Germinal center (tissue), 1 donor: Measurements from ENCODE around the gene PBX4.
"Not testable (repeated sequence)": the region's sequence is repeated elsewhere in the genome, so short reads cannot be mapped to it uniquely, and the experiment has no call there.

ENCODE experiments used
- DNase-seq: peaks from one replicate; pipeline ENCODE4 v3.0.0; 2012; ENCODE audit warnings: mixed read lengths, low spot score

Gene PBX4

DNA sequence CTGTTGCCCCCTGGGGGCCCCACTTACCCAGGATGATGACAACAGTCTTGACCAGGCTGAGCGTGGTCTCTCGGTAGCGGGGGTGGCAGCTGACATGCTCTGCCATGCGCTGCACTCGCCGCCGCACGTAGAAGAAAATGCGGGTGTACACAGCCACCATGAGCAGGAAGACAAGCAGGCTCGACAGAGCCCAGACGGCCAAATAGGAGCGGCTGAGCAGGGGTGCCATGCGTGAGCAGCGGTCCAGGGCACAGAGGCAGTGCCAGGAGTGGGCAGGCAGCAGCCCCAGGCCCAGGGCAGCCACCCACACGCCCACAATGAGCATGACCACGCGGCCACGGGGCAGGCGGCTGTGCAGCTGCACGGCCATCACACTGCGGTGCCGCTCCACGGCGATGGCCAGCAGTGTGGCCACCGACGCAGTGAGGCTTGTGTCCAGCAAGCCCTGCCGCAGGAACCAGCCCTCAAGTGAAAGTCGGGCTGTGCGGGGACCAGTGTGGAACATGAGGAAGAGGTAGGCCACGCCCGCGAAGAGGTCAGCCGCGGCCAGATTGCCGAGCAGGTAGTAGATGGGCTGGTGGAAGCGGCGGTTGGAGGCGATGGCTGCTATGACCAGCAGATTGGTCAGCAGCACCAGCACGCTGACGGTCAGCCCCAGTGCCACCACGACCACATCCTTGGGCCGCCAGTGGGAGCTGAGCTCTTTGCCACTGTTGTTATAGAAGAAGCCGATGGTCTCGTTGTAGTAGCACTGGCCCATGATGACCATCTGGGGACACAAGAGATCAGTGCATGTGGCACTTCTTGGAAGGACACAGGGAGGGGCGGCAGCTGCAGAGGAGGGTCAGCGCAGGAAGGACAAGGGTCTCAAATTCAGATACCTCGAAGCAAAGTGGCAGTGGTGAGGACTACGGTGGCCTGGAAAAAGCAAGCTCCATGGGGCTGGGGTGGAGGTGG, 8.3 kb upstream of the PBX4 start:
- no peak for DNase-seq

- no peak for DNase-seq
Measured at GRCh38 chr19:19624032-19624570, 5.6 kb upstream of the PBX4 start.

GRCh38 chr19:19623383-19623782, 4.9 kb upstream of the PBX4 start:
- DNase-seq: no peak

DNA sequence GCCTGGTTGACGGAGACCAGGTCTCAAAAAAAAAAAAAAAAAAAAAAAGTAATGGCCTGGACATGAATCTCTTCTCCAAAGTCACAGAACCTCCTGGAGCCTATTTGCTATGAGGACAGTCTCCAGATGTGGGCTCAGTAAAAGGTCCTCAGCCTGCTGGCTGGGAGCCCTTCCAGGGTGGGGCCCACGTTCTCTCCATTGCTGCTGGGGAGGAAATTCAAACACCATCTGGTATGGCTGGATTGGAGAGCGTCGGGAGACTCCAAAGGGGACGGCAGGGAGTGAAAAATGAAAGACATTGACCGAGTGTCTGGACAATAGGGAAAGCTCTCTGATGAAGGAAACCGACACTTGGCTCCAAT, 1.3 kb upstream of the PBX4 start:
- DNase-seq: no peak

GRCh38 chr19:19619181-19619848, 828 bp upstream of the PBX4 start:
- DNase-seq: no peak

- no peak for DNase-seq
Measured at GRCh38 chr19:19615086-19615485, 3.4 kb downstream of the PBX4 start.

DNA sequence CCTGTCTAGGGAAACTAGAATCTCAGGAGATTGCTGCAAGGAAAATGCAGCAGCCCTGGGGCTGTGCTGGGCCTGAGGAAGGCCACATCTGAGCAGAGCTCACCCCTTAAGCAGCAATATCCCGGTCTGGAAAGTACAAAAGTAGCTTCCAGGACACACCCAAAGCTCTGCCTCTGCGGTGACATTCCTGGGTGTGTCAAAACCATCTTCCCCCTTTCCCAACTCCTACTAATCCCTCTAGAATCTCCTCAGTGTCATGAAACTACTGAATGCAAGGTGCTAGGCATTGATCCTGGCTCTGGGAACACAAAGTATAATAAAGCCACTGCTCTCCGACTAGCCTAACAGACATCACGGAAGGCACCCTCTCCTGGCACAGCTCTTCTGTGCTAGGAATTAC, 5.0 kb downstream of the PBX4 start:
- DNase-seq: no peak

GRCh38 chr19:19610376-19611202, 7.9 kb downstream of the PBX4 start:
- no peak for DNase-seq

DNA sequence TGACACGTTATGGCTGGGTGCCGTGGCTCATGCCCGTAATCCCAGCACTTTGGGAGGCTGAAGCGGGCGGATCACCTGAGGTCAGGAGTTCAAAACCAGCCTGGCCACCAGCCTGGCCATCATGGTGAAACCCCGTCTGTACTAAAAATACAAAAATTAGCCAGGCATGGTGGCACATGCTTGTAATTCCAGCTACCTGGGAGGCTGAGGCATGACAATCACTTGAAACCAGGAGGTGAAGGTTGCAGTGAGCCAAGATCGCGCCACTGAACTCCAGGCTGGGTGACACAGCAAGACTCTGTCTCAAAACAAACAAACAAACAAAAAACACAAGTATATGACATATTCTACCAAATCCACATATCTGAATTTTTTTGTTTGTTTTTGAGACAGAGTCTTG, 11.8 kb downstream of the PBX4 start:
- not testable (repeated sequence) for DNase-seq

DNA sequence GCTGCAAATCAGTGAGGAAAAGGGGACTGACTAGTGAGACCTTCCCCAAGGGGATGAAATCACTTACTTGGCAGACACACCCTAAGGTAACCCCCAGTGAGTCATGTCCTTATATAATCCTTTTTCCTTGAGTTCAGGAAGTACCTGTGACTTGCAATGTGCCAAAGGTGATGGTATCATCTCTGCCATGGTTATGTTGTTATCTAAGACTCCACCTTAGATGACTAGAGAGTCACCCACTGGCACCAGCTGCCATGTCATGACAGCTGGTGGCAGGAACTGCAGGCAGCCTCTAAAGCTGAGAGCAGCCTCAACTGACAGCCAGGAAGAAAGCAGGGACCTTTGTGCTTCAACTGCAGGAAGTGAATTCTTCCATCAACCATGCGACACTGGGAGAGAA, 12.5 kb downstream of the PBX4 start:
- DNase-seq: no peak

DNA sequence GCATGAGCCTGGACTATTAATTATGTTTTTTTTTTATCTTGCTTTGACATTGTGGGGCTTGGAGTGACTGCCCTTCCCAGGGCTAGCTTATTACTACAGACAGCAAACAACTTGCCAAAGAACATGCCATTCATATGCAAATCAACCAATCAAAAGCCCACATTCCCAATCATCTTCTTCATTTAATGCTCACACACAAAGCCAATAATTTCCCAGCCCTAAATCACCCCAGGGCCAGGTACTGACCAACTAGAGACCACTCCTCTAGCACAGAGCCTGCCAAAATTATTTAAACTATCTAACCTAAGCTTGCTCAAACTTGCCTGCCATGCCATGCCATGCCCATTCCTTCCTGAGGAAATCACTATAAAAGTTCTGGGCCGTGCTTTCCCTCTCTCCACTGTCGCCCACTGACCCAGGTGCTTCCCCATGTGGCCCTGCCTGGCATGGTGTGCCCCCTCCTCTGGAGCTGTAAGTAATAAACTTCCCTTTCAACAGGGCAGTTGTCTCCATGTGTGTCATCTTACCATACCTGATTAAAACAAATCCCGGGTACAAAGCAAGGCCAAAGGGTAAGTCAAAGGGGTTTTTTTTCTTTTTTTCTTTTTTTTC, 15.7 kb downstream of the PBX4 start:
- DNase-seq: no peak

GRCh38 chr19:19602136-19602712, 16.3 kb downstream of the PBX4 start:
- no peak for DNase-seq

GRCh38 chr19:19600793-19601330, 17.6 kb downstream of the PBX4 start:
- no peak for DNase-seq

GRCh38 chr19:19598728-19599451, 19.6 kb downstream of the PBX4 start:
- DNase-seq: peak; percentile 37

DNA sequence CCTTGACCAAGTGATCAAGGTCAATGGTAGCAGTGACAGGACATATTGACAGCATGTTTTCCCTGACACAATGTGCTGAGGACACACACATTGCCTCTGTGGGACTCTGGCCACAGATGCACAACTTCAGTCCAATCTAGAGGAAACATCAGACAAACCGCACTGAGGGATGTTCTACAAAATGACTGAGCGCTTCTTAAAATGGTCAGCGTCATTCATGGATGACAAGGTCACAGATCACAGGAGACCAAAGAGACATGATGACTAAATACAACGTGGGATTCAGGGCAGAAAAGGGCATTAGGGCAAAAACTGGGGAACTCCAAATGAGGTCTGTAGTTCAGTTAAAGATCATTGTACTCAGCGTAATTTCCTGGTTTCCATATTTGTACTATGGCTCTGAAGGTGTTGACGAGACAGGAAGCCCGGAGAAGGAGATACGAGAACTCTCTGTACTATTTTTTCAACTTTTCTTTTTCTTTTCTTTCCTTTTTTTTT, 20.6 kb downstream of the PBX4 start:
- peak; percentile 72 for DNase-seq

DNA sequence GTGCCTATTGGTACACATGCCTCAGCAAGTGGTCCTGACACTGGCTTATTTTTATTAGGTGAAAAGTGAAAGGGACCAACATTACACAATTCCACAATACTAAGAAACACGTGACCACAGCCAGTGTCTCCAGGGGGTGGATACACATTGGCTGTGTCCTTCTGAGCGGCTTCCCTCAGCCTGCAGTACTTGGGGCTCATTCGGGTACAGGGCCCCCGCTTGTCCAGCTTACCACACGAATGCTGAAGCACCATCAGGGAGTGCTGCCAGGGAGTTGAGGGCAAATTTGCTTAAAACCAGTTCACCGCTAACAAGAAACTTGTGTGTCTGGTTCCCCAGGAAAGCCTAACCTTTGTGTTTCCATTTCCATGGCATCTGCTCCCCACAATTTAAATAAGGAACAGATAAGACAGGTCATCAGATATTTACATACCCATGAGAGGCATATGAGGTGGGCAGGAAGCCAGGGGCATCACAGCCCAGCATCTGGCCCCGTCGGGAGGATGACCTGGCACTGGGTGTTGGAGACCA, 23.3 kb downstream of the PBX4 start:
- peak; percentile 29 for DNase-seq

- no peak for DNase-seq
Measured at GRCh38 chr19:19594381-19594780, 24.1 kb downstream of the PBX4 start.

GRCh38 chr19:19592690-19593089, 25.8 kb downstream of the PBX4 start:
- DNase-seq: no peak

- DNase-seq: peak; percentile 58
Measured at GRCh38 chr19:19591133-19591825, 27.2 kb downstream of the PBX4 start.
